WTC11 (cell line): ENCODE results near the gene CCAR1. TPM values are rescaled to one million over a fixed set of nuclear protein-coding genes. Genes with fewer than 3 reads are reported as not detected.

ENCODE experiments used
- ATAC-seq: fragments of 200-7000 bp; cut with Tn5 transposase; 2 replicates; pipeline ENCODE4 v1.10.0; 2021; ENCODE audit warnings: mild to moderate bottlenecking, moderate library complexity
- CTCF ChIA-PET: fragments of 300-600 bp; sonication (Branson Sonifier 250); formaldehyde crosslinking; loops from one replicate; lab custom pipeline; 2021; ENCODE audit warnings: antibody characterized with exemption; lab: Charles Lee
- POLR2A ChIA-PET: fragments of 350-600 bp; sonication (Branson Sonifier 250); formaldehyde crosslinking; loops from one replicate; lab custom pipeline; 2021; ENCODE audit warnings: antibody characterized with exemption; lab: Charles Lee
- DNase-seq: peaks from one replicate; pipeline ENCODE4 v3.0.0; 2021; ENCODE audit warnings: low spot score
- H3K27ac Mint-ChIP-seq: 2 replicates; pipeline ENCODE4 v1.8.0; 2021; ENCODE audit warnings: mixed read lengths
- H3K27me3 Mint-ChIP-seq: 2 replicates; pipeline ENCODE4 v1.8.0; 2021; ENCODE audit warnings: low read depth, mild to moderate bottlenecking, moderate library complexity, mixed read lengths
- H3K36me3 Mint-ChIP-seq: 2 replicates; pipeline ENCODE4 v1.8.0; 2021; ENCODE audit warnings: mixed read lengths
- H3K4me1 Mint-ChIP-seq: 2 replicates; pipeline ENCODE4 v1.8.0; 2022; ENCODE audit warnings: mixed read lengths
- H3K4me3 Mint-ChIP-seq: 2 replicates; pipeline ENCODE4 v1.8.0; 2021; ENCODE audit warnings: mild to moderate bottlenecking, moderate library complexity, mixed read lengths
- H3K9me3 Mint-ChIP-seq: 2 replicates; pipeline ENCODE4 v1.8.0; 2021; ENCODE audit warnings: mixed read lengths
- ATF1 ChIP-seq: sonication (generic); formaldehyde crosslinking; IDR thresholded peaks from 2 replicates; pipeline ENCODE4 v1.8.1; 2023; ENCODE audit warnings: mild to moderate bottlenecking, moderate library complexity, missing genetic modification reagents
- CBFB ChIP-seq: sonication (generic); formaldehyde crosslinking; IDR thresholded peaks from 2 replicates; pipeline ENCODE4 v1.8.1; 2022; ENCODE audit warnings: mild to moderate bottlenecking, low read depth, missing genetic modification reagents
- JUN ChIP-seq: sonication (generic); formaldehyde crosslinking; IDR thresholded peaks from 2 replicates; pipeline ENCODE4 v1.8.0; 2023; ENCODE audit warnings: mild to moderate bottlenecking, missing genetic modification reagents
- MXD4 ChIP-seq: fragments of 250-450 bp; sonication (Bioruptor Pico); IDR thresholded peaks from 2 replicates; pipeline ENCODE4 v1.8.0; 2021; ENCODE audit warnings: mild to moderate bottlenecking, moderate library complexity, borderline replicate concordance
- NFYB ChIP-seq: sonication (generic); formaldehyde crosslinking; conservative IDR thresholded peaks from 2 replicates; pipeline ENCODE4 v1.8.0; 2022; ENCODE audit warnings: low read depth, missing genetic modification reagents
- RORB ChIP-seq: fragments of 250-450 bp; sonication (Bioruptor Pico); IDR thresholded peaks from 2 replicates; pipeline ENCODE4 v1.9.0; 2021; ENCODE audit warnings: mild to moderate bottlenecking
- SMAD3 ChIP-seq: sonication (generic); formaldehyde crosslinking; IDR thresholded peaks from 2 replicates; pipeline ENCODE4 v1.8.0; 2022; ENCODE audit warnings: missing genetic modification reagents, mild to moderate bottlenecking, borderline replicate concordance
- SOX15 ChIP-seq: fragments of 250-450 bp; sonication (Bioruptor Pico); IDR thresholded peaks from 2 replicates; pipeline ENCODE4 v1.9.0; 2021; ENCODE audit warnings: mild to moderate bottlenecking
- SP1 ChIP-seq: sonication (generic); formaldehyde crosslinking; conservative IDR thresholded peaks from 2 replicates; pipeline ENCODE4 v1.8.1; 2022; ENCODE audit warnings: missing genetic modification reagents
- TP53 ChIP-seq: sonication (generic); formaldehyde crosslinking; IDR thresholded peaks from 2 replicates; pipeline ENCODE4 v1.8.1; 2023; ENCODE audit warnings: mild to moderate bottlenecking, missing genetic modification reagents
- total RNA-seq: library from RNA; stranded (reverse); gene quantifications from 3 replicates; pipeline ENCODE4 v1.2.3, GENCODE V29; 2021
- TF ChIP-seq, protein P1 (sequence below): fragments of 250-450 bp; sonication (Bioruptor Pico); IDR thresholded peaks from 2 replicates; pipeline ENCODE4 v1.8.0; 2021; ENCODE audit warnings: mild to moderate bottlenecking
- TF ChIP-seq, protein P2 (sequence below): sonication (generic); formaldehyde crosslinking; conservative IDR thresholded peaks from 2 replicates; pipeline ENCODE4 v1.8.1; 2023; ENCODE audit warnings: mild to moderate bottlenecking, low read depth, missing genetic modification reagents, moderate library complexity
- TF ChIP-seq, protein P3 (sequence below): sonication (generic); formaldehyde crosslinking; IDR thresholded peaks from 2 replicates; pipeline ENCODE4 v1.8.0; 2023; ENCODE audit warnings: missing genetic modification reagents, mild to moderate bottlenecking, borderline replicate concordance
- TF ChIP-seq, protein P4 (sequence below): sonication (generic); formaldehyde crosslinking; IDR thresholded peaks from 2 replicates; pipeline ENCODE4 v1.8.0; 2022; ENCODE audit warnings: mild to moderate bottlenecking, missing genetic modification reagents
- TF ChIP-seq, protein P5 (sequence below): fragments of 250-450 bp; sonication (Bioruptor Pico); IDR thresholded peaks from 2 replicates; pipeline ENCODE4 v1.9.0; 2021; ENCODE audit warnings: mild to moderate bottlenecking
- TF ChIP-seq, protein P6 (sequence below): sonication (generic); formaldehyde crosslinking; IDR thresholded peaks from 2 replicates; pipeline ENCODE4 v1.8.0; 2022; ENCODE audit warnings: mild to moderate bottlenecking, missing genetic modification reagents
- TF ChIP-seq, protein P7 (sequence below): fragments of 250-450 bp; sonication (Bioruptor Pico); IDR thresholded peaks from 2 replicates; pipeline ENCODE4 v1.9.0; 2021; ENCODE audit warnings: mild to moderate bottlenecking, borderline replicate concordance
- TF ChIP-seq, protein P8 (sequence below): sonication (generic); formaldehyde crosslinking; IDR thresholded peaks from 2 replicates; pipeline ENCODE4 v1.8.1; 2023; ENCODE audit warnings: mild to moderate bottlenecking, moderate library complexity, missing genetic modification reagents

The CCAR1 gene
- total RNA-seq, 1 experiment from 2014 or later = 95.4 TPM

DNA sequence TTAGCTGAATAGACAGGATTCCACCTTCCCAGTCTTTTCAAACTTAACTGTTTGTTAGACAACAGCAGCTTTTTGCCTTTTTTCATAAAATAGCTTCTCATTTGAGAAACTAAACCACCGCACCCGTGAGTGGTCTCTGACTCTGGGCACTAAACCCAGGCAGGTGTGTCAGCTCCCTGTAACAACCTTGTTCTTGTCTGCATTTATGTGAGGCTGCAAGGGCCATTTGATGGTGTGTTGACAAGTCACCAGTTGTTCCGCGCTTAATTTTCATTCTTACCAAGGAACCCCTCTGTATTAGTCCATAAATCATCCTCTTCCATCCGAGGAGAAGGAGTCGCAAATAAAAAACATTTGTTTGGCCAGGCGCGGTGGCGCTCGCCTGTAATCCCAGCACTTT lies 107.8 kb downstream of the CCAR1 start (continued):
- TF ChIP-seq, protein P1, sequence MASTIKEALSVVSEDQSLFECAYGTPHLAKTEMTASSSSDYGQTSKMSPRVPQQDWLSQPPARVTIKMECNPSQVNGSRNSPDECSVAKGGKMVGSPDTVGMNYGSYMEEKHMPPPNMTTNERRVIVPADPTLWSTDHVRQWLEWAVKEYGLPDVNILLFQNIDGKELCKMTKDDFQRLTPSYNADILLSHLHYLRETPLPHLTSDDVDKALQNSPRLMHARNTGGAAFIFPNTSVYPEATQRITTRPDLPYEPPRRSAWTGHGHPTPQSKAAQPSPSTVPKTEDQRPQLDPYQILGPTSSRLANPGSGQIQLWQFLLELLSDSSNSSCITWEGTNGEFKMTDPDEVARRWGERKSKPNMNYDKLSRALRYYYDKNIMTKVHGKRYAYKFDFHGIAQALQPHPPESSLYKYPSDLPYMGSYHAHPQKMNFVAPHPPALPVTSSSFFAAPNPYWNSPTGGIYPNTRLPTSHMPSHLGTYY = no peak
- TF ChIP-seq SMAD3 (CRISPR knock-in tag) = no peak

DNA sequence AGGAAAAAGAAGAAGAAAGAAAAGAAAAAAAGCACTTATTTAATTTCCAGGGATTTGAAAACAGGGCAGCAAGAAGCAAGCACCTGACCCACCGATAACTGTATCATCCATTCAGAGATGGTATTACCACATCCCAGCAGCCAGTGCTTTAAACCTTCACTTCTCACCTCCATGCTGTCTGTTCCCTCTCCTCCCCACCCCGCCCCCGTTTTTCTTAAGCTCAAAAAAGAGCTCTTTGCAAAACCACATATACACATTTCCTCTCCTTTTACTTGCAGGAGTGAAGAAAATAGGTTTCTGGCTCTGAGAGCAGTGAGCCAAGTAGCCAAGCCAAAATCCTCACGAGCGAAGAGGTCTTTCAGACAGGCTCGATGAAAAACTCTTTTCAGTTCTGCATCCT lies 108.5 kb downstream of the CCAR1 start:
- ChIA-PET CTCF (no interaction called here), POLR2A (interaction anchor here (1.1 kb wide), 1 partner anchor 127 kb away, joined by 3 read pairs; no protein-coding TSS in a partner anchor)
- DNase-seq (no peak), ATAC-seq (no peak)
- Mint-ChIP-seq H3K27ac (no peak overlapping the region), H3K27me3 (peaks cover 30% of the 10 kb centered on the region), H3K9me3 (no peaks in the 10 kb centered on the region), H3K4me3 (no peak overlapping the region), H3K4me1 (peaks cover 3% of the 10 kb centered on the region; the same call in 1 of the 2 replicates), H3K36me3 (no peaks in the 10 kb centered on the region)
- TF ChIP-seq, protein P2, sequence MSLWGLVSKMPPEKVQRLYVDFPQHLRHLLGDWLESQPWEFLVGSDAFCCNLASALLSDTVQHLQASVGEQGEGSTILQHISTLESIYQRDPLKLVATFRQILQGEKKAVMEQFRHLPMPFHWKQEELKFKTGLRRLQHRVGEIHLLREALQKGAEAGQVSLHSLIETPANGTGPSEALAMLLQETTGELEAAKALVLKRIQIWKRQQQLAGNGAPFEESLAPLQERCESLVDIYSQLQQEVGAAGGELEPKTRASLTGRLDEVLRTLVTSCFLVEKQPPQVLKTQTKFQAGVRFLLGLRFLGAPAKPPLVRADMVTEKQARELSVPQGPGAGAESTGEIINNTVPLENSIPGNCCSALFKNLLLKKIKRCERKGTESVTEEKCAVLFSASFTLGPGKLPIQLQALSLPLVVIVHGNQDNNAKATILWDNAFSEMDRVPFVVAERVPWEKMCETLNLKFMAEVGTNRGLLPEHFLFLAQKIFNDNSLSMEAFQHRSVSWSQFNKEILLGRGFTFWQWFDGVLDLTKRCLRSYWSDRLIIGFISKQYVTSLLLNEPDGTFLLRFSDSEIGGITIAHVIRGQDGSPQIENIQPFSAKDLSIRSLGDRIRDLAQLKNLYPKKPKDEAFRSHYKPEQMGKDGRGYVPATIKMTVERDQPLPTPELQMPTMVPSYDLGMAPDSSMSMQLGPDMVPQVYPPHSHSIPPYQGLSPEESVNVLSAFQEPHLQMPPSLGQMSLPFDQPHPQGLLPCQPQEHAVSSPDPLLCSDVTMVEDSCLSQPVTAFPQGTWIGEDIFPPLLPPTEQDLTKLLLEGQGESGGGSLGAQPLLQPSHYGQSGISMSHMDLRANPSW (CRISPR knock-in tag) = no peak
- TF ChIP-seq, protein P3, sequence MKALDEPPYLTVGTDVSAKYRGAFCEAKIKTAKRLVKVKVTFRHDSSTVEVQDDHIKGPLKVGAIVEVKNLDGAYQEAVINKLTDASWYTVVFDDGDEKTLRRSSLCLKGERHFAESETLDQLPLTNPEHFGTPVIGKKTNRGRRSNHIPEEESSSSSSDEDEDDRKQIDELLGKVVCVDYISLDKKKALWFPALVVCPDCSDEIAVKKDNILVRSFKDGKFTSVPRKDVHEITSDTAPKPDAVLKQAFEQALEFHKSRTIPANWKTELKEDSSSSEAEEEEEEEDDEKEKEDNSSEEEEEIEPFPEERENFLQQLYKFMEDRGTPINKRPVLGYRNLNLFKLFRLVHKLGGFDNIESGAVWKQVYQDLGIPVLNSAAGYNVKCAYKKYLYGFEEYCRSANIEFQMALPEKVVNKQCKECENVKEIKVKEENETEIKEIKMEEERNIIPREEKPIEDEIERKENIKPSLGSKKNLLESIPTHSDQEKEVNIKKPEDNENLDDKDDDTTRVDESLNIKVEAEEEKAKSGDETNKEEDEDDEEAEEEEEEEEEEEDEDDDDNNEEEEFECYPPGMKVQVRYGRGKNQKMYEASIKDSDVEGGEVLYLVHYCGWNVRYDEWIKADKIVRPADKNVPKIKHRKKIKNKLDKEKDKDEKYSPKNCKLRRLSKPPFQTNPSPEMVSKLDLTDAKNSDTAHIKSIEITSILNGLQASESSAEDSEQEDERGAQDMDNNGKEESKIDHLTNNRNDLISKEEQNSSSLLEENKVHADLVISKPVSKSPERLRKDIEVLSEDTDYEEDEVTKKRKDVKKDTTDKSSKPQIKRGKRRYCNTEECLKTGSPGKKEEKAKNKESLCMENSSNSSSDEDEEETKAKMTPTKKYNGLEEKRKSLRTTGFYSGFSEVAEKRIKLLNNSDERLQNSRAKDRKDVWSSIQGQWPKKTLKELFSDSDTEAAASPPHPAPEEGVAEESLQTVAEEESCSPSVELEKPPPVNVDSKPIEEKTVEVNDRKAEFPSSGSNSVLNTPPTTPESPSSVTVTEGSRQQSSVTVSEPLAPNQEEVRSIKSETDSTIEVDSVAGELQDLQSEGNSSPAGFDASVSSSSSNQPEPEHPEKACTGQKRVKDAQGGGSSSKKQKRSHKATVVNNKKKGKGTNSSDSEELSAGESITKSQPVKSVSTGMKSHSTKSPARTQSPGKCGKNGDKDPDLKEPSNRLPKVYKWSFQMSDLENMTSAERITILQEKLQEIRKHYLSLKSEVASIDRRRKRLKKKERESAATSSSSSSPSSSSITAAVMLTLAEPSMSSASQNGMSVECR = no peak
- TF ChIP-seq JUN (CRISPR knock-in tag) = no peak
- TF ChIP-seq, protein P4, sequence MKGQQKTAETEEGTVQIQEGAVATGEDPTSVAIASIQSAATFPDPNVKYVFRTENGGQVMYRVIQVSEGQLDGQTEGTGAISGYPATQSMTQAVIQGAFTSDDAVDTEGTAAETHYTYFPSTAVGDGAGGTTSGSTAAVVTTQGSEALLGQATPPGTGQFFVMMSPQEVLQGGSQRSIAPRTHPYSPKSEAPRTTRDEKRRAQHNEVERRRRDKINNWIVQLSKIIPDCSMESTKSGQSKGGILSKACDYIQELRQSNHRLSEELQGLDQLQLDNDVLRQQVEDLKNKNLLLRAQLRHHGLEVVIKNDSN = no peak
- TF ChIP-seq ATF1 (CRISPR knock-in tag) = no peak
- TF ChIP-seq TP53 (CRISPR knock-in tag) = no peak
- TF ChIP-seq CBFB (CRISPR knock-in tag) = no peak
- TF ChIP-seq SOX15 = no peak
- TF ChIP-seq, protein P5, sequence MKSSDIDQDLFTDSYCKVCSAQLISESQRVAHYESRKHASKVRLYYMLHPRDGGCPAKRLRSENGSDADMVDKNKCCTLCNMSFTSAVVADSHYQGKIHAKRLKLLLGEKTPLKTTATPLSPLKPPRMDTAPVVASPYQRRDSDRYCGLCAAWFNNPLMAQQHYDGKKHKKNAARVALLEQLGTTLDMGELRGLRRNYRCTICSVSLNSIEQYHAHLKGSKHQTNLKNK (CRISPR knock-in tag) = no peak
- no peak for TF ChIP-seq NFYB (CRISPR knock-in tag)
- TF ChIP-seq, protein P6, sequence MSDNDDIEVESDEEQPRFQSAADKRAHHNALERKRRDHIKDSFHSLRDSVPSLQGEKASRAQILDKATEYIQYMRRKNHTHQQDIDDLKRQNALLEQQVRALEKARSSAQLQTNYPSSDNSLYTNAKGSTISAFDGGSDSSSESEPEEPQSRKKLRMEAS (CRISPR knock-in tag) = no peak
- TF ChIP-seq MXD4 (CRISPR knock-in tag) = no peak
- TF ChIP-seq, protein P7, sequence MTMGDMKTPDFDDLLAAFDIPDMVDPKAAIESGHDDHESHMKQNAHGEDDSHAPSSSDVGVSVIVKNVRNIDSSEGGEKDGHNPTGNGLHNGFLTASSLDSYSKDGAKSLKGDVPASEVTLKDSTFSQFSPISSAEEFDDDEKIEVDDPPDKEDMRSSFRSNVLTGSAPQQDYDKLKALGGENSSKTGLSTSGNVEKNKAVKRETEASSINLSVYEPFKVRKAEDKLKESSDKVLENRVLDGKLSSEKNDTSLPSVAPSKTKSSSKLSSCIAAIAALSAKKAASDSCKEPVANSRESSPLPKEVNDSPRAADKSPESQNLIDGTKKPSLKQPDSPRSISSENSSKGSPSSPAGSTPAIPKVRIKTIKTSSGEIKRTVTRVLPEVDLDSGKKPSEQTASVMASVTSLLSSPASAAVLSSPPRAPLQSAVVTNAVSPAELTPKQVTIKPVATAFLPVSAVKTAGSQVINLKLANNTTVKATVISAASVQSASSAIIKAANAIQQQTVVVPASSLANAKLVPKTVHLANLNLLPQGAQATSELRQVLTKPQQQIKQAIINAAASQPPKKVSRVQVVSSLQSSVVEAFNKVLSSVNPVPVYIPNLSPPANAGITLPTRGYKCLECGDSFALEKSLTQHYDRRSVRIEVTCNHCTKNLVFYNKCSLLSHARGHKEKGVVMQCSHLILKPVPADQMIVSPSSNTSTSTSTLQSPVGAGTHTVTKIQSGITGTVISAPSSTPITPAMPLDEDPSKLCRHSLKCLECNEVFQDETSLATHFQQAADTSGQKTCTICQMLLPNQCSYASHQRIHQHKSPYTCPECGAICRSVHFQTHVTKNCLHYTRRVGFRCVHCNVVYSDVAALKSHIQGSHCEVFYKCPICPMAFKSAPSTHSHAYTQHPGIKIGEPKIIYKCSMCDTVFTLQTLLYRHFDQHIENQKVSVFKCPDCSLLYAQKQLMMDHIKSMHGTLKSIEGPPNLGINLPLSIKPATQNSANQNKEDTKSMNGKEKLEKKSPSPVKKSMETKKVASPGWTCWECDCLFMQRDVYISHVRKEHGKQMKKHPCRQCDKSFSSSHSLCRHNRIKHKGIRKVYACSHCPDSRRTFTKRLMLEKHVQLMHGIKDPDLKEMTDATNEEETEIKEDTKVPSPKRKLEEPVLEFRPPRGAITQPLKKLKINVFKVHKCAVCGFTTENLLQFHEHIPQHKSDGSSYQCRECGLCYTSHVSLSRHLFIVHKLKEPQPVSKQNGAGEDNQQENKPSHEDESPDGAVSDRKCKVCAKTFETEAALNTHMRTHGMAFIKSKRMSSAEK (CRISPR knock-in tag) = no peak
- no peak for TF ChIP-seq RORB
- no peak for TF ChIP-seq SP1
- TF ChIP-seq, protein P8, sequence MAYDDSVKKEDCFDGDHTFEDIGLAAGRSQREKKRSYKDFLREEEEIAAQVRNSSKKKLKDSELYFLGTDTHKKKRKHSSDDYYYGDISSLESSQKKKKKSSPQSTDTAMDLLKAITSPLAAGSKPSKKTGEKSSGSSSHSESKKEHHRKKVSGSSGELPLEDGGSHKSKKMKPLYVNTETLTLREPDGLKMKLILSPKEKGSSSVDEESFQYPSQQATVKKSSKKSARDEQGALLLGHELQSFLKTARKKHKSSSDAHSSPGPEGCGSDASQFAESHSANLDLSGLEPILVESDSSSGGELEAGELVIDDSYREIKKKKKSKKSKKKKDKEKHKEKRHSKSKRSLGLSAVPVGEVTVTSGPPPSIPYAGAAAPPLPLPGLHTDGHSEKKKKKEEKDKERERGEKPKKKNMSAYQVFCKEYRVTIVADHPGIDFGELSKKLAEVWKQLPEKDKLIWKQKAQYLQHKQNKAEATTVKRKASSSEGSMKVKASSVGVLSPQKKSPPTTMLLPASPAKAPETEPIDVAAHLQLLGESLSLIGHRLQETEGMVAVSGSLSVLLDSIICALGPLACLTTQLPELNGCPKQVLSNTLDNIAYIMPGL (CRISPR knock-in tag) = no peak
